ENCODE results near the gene CPVL. TPM values are rescaled to one million over a fixed set of nuclear protein-coding genes. Genes with fewer than 3 reads are reported as not detected.
A peak's percentile ranks its signal among the peaks of the same experiment; 100 is the strongest.

Gene CPVL
- total and polyA plus RNA-seq, 2 experiments from 2014 or later = 30.6 to 95.2 TPM

GRCh38 chr7:28964056-28964455, 182.3 kb downstream of the CPVL start:
- H3K4me3 ChIP-seq = no peak overlapping the region
- no peaks in the 10 kb centered on the region for H3K9me3 ChIP-seq (ENCODE audit: low read depth)
- no peak overlapping the region for H3K27ac ChIP-seq
- H3K27me3 ChIP-seq = peaks cover 13% of the 10 kb centered on the region
- no peak for DNase-seq (ENCODE audit: low read depth in 1 of 2, low spot score in 1 of 2)
- TF ChIP-seq CTCF (IDR thresholded peaks at IDR 0.05; ENCODE audit: low read depth, low read length) = no peak
- no peaks in the 10 kb centered on the region for H3K36me3 ChIP-seq
- H3K4me1 ChIP-seq (ENCODE audit: low read depth) = no peaks in the 10 kb centered on the region

DNA sequence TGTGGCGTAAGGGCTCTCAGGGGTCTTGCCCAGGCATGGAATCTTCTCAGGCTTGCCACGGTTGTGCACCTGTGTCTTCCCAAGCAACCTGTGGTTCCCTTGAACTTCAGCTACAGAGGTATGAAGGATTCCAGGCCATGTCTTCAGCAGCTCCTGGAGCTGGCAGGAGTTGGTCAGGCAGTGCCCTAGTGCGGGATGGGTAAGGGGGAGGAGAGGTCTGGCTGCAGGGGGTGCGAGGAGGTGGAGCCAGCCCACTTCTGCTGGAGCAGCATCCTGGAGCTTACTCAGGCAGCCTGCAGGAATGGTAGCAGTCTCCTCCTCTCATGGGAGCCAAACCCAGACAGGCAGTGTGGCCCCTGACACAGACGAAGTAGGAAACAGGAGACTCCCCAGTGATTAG, 184.4 kb downstream of the CPVL start:
- H3K27me3 ChIP-seq = peaks cover 33% of the 10 kb centered on the region
- no peak for TF ChIP-seq CTCF (IDR thresholded peaks at IDR 0.05; ENCODE audit: low read depth, low read length)
- no peak for DNase-seq (ENCODE audit: low read depth in 1 of 2, low spot score in 1 of 2)
- H3K36me3 ChIP-seq = no peaks in the 10 kb centered on the region
- no peak overlapping the region for H3K4me3 ChIP-seq
- H3K27ac ChIP-seq = no peak overlapping the region
- H3K4me1 ChIP-seq (ENCODE audit: low read depth) = no peaks in the 10 kb centered on the region
- H3K9me3 ChIP-seq (ENCODE audit: low read depth) = no peaks in the 10 kb centered on the region

DNA sequence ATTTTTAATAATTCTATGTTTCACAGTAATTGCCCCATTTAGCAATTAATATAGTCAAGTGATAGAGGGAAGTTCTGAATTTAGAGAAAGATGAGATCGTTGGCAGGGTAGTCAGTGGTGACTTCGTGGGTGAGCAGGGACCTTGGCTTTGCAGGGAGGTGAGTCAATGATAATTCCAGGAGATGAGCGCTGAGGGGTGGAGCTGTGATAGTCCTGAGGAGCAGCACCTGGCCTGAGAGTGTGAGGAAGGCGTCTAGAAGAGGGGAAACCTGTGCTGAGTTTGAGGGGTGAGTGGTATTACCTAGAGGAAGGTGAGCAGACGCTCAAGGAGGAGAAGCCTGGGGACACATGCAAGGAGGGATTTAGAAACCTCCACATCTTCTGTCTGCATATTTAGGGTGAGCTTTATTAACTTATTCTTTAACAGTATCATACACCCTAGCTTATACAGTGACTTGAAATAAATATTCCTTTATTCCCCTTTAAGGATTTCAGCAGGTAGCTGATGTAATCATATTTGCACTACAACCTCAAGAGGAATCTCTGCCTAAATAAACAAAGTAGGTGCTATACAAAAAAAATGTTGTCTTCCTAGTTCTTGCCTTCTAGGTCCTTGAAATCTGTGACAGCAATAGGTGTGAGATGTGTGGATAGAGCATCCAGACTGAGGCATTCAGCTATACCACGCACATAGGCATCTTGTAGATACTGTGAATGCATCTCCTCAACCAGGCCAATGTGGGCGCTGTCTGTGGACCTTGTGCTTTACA, 186.1 kb downstream of the CPVL start:
- DNase-seq (ENCODE audit: low read depth in 1 of 2, low spot score in 1 of 2) = no peak
- peaks cover 46% of the 10 kb centered on the region for H3K27me3 ChIP-seq

DNA sequence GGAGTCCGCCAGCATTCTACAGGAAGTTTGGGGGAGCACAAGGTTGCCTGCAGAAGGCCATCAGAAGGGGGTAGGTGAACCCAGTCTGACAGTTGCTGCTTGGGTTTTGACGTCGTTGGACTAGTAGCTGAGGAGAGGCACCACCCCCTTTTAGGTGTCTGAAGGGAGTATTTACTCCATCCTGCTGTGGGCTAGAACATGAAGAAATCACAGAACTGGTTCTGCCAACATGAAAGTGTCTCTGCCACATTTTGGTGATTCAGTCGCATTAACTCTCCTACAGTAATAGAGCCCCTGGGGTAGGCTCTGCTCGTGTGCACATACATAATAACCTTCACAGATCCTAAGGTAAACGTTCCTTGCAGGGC, 187.4 kb downstream of the CPVL start:
- Histone ChIP-seq H3K36me3 (no peaks in the 10 kb centered on the region), H3K27ac (no peak overlapping the region), H3K9me3 (ENCODE audit: low read depth) (no peaks in the 10 kb centered on the region), H3K4me1 (ENCODE audit: low read depth) (no peaks in the 10 kb centered on the region), H3K27me3 (peaks cover 46% of the 10 kb centered on the region), H3K4me3 (no peak overlapping the region)
- no peak for DNase-seq (ENCODE audit: low read depth in 1 of 2, low spot score in 1 of 2)
- TF ChIP-seq CTCF (IDR thresholded peaks at IDR 0.05; ENCODE audit: low read depth, low read length) = no peak

More for the DNA sequence above, 186.1 kb downstream of the CPVL start:
- Histone ChIP-seq H3K9me3 (ENCODE audit: low read depth) (no peaks in the 10 kb centered on the region), H3K4me1 (ENCODE audit: low read depth) (no peaks in the 10 kb centered on the region), H3K36me3 (no peaks in the 10 kb centered on the region), H3K4me3 (no peak overlapping the region), H3K27ac (no peak overlapping the region)
- no peak for TF ChIP-seq CTCF (IDR thresholded peaks at IDR 0.05; ENCODE audit: low read depth, low read length)

DNA sequence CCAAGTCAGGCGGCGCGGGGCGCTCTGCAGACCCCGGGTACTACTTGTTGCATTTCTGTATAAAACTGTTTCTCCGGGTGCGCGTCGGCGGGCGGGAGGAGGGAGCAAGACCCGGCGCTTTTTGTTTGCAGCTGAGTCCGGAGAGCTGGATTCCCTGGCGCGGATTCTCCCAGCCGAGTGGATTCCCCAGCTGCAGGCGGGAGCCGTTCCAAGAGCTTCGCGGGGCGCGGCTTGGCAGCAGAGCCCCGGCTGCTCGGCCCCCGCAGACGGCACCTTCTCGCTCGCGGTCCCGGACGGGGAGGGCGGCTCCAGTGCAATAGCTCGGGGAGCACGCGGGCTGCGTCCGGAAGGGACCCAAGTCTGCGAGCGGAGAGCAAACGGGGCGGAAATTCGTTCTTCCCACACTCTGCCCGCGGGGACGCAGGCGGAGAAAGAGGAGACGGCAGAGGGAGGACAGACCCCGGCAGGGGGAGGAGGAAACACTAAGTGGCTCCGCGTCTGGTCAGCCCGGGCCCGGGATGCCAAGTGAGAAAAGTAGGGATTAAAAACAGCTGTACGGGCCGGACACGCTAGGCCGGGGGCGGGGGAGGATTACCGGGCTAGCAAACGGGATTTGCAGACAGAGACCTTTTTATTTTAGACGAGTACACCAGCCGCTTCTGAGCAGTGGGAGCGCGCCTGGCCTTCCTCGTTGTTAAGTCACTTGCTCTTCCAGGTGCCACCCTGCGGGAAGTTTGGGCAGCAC, 187.9 kb downstream of the CPVL start, which contains the start of gene TRIL:
Gene TRIL, minus strand, starts transcription at position 96 of the 745 bp plus-strand sequence. CDS start 284 bp downstream, outside the sequence.
- Histone ChIP-seq H3K4me1 (ENCODE audit: low read depth) (no peaks in the 10 kb centered on the region), H3K4me3 (peak within 1 kb of the TSS; percentile 54), H3K27me3 (peaks cover 46% of the 10 kb centered on the region), H3K36me3 (no peaks in the 10 kb centered on the region), H3K27ac (no peak within 1 kb of the TSS), H3K9me3 (ENCODE audit: low read depth) (no peaks in the 10 kb centered on the region)
- no peak for TF ChIP-seq CTCF (IDR thresholded peaks at IDR 0.05; ENCODE audit: low read depth, low read length)
- peak; percentile 69 to 93 for DNase-seq (ENCODE audit: low read depth in 1 of 2, low spot score in 1 of 2)

All from cardiac muscle cell (in vitro differentiated cells and primary cell).